ENCODE data around the gene RORB.

DNA sequence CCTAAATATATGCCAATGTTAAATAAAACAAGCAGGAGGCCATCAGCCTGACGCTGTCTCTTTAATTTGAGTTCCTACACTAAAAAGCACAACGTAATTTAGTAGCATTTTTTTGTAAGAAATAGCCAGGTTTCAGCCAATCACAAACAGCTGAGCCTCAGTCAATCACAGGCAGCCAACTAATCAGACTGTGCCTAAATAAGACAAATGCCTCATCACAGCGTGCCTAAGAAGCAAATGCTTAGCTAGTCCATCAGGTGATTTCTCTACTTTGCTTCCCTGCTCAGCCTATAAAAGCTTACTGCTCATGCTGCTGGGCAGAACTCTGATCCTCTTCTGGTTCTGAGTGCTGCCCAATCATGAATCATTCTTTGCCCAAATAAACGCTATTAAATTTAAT lies 38.3 kb upstream of the RORB start:
- TF ChIP-seq, protein P1, sequence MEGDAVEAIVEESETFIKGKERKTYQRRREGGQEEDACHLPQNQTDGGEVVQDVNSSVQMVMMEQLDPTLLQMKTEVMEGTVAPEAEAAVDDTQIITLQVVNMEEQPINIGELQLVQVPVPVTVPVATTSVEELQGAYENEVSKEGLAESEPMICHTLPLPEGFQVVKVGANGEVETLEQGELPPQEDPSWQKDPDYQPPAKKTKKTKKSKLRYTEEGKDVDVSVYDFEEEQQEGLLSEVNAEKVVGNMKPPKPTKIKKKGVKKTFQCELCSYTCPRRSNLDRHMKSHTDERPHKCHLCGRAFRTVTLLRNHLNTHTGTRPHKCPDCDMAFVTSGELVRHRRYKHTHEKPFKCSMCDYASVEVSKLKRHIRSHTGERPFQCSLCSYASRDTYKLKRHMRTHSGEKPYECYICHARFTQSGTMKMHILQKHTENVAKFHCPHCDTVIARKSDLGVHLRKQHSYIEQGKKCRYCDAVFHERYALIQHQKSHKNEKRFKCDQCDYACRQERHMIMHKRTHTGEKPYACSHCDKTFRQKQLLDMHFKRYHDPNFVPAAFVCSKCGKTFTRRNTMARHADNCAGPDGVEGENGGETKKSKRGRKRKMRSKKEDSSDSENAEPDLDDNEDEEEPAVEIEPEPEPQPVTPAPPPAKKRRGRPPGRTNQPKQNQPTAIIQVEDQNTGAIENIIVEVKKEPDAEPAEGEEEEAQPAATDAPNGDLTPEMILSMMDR (IDR thresholded peaks at IDR 0.05): no peak
- TF ChIP-seq POLR2A (IDR thresholded peaks at IDR 0.05) (no peak), EP300 (IDR thresholded peaks at IDR 0.05) (no peak)

All from tibial nerve (tissue), 4 donors.